A549 (cell line): Measurements from ENCODE around the gene ASMTL. TPM values are rescaled to one million over a fixed set of nuclear protein-coding genes. Genes with fewer than 3 reads are reported as not detected.

Experiments
- ATAC-seq, 2 experiments: fragments of 200-7000 bp in 1 of 2; fragments of >200 bp in 1 of 2; cut with Nextera tagmentation in 1 of 2; cut with Tn5 transposase in 1 of 2; 3 replicates each; pipeline versions ENCODE4 v1.8.0 to v1.9.1; 2018 to 2020; ENCODE audit warnings: mild to moderate bottlenecking in 1 of 2, moderate library complexity in 1 of 2
- CTCF ChIA-PET: fragments of 300-600 bp; sonication (Branson Sonifier 250); formaldehyde crosslinking; extraction: SDS; loops from one replicate; lab custom pipeline; 2021; ENCODE audit warnings: antibody characterized with exemption, inconsistent platforms; lab: Yijun Ruan, JAX
- POLR2A ChIA-PET: fragments of 350-600 bp; formaldehyde crosslinking; extraction: SDS; loops from one replicate; lab custom pipeline; 2021; ENCODE audit warnings: antibody characterized with exemption, inconsistent platforms; lab: Yijun Ruan, JAX
- DNase-seq, 2 experiments: peaks; one replicate each; pipeline versions ENCODE4 v3.0.0 to v3.0.0-alpha.2; 2011 to 2016; ENCODE audit warnings: low read depth in 1 of 2, low spot score in 1 of 2
- FAIRE-seq: peaks from 2 replicates; lab custom pipeline; 2011; peaks lifted over from hg19 to GRCh38; lab: Jason Lieb, UNC
- H3K27ac ChIP-seq, 2 experiments: fragments of >200 bp; sonication (Bioruptor Twin); formaldehyde crosslinking; 3 replicates each; pipeline ENCODE4 v1.5.1; 2016 to 2017
- H3K4me1 ChIP-seq: fragments of >200 bp; sonication (Bioruptor Twin); formaldehyde crosslinking; 3 replicates; pipeline ENCODE4 v1.6.1; 2016
- H3K4me2 ChIP-seq: fragments of >200 bp; sonication (Bioruptor Twin); formaldehyde crosslinking; 3 replicates; pipeline ENCODE4 v1.6.1; 2016
- H3K4me3 ChIP-seq: fragments of >200 bp; sonication (Bioruptor Twin); formaldehyde crosslinking; 3 replicates; pipeline ENCODE4 v1.5.1; 2016
- H3K9me3 ChIP-seq: fragments of >200 bp; sonication (Bioruptor Twin); formaldehyde crosslinking; 3 replicates; pipeline ENCODE4 v1.6.1; 2016
- ATOH8 ChIP-seq: fragments of 250-450 bp; sonication (Bioruptor Pico); IDR thresholded peaks from 2 replicates; pipeline ENCODE4 v1.5.0; 2020; ENCODE audit warnings: low read depth, mild to moderate bottlenecking, moderate library complexity
- BHLHE40 ChIP-seq: IDR thresholded peaks from 2 replicates; pipeline ENCODE4 v1.6.1; 2012; ENCODE audit warnings: low read depth, low read length, inconsistent platforms
- CBX2 ChIP-seq: fragments of 200-600 bp; sonication (generic); IDR thresholded peaks from 2 replicates; pipeline ENCODE4 v1.6.1; 2016; ENCODE audit warnings: low read depth, mild to moderate bottlenecking, borderline replicate concordance
- CBX8 ChIP-seq: fragments of 200-600 bp; sonication (generic); IDR thresholded peaks from 2 replicates; pipeline ENCODE4 v1.6.1; 2016
- CTCF ChIP-seq: fragments of >200 bp; sonication (Bioruptor Twin); formaldehyde crosslinking; IDR thresholded peaks from 3 replicates; pipeline ENCODE4 v1.5.1; 2016
- EHMT2 ChIP-seq: fragments of 200-600 bp; sonication (generic); IDR thresholded peaks from 2 replicates; pipeline ENCODE4 v1.6.1; 2016; ENCODE audit warnings: antibody characterized with exemption, low read depth, mild to moderate bottlenecking, moderate library complexity
- FOSB ChIP-seq: fragments of 250-450 bp; sonication (Bioruptor Pico); IDR thresholded peaks from 2 replicates; pipeline ENCODE4 v1.5.0; 2020; ENCODE audit warnings: mild to moderate bottlenecking, moderate library complexity
- FOXS1 ChIP-seq: fragments of 250-450 bp; sonication (Bioruptor Pico); IDR thresholded peaks from 2 replicates; pipeline ENCODE4 v1.5.0; 2020; ENCODE audit warnings: mild to moderate bottlenecking, moderate library complexity
- HEYL ChIP-seq: fragments of 250-450 bp; sonication (Bioruptor Pico); IDR thresholded peaks from 2 replicates; pipeline ENCODE4 v1.8.0; 2021; ENCODE audit warnings: mild to moderate bottlenecking, moderate library complexity
- HOXA7 ChIP-seq: fragments of 250-450 bp; sonication (Bioruptor Pico); IDR thresholded peaks from 2 replicates; pipeline ENCODE4 v1.5.0; 2020; ENCODE audit warnings: mild to moderate bottlenecking, moderate library complexity
- JUN ChIP-seq, 2 experiments: fragments of >200 bp; sonication (Bioruptor Twin); formaldehyde crosslinking; IDR thresholded peaks; 2 replicates in 1 of 2; 3 replicates in 1 of 2; pipeline ENCODE4 v1.6.1; 2016 to 2017
- JUNB ChIP-seq: fragments of >200 bp; sonication (Bioruptor Twin); formaldehyde crosslinking; IDR thresholded peaks from 2 replicates; pipeline ENCODE4 v1.6.1; 2016
- KDM5A ChIP-seq: fragments of 200-600 bp; sonication (generic); IDR thresholded peaks from 2 replicates; pipeline ENCODE4 v1.6.1; 2016; ENCODE audit warnings: antibody characterized with exemption, mild to moderate bottlenecking
- MAFK ChIP-seq: fragments of 450-650 bp; IDR thresholded peaks from 2 replicates; pipeline ENCODE4 v1.6.1; 2014; ENCODE audit not compliant: partially characterized antibody
- MAX ChIP-seq: IDR thresholded peaks from 2 replicates; pipeline ENCODE4 v1.6.1; 2012
- MYC ChIP-seq: IDR thresholded peaks from 2 replicates; pipeline ENCODE4 v1.6.1; 2012; ENCODE audit warnings: mild to moderate bottlenecking, inconsistent platforms, low read length, improper control_type of control experiment, borderline replicate concordance
- NFE2L2 ChIP-seq: fragments of 150-350 bp; conservative IDR thresholded peaks from 2 replicates; pipeline ENCODE4 v1.6.1; 2014; ENCODE audit warnings: low read length
- NR3C1 ChIP-seq: fragments of >200 bp; sonication (Bioruptor Twin); formaldehyde crosslinking; IDR thresholded peaks from 3 replicates; pipeline ENCODE4 v1.6.1; 2017
- POLR2A ChIP-seq: IDR thresholded peaks from 2 replicates; pipeline ENCODE4 v1.6.1; 2012; ENCODE audit warnings: mild to moderate bottlenecking, low read length
- POLR2AphosphoS2 ChIP-seq: conservative IDR thresholded peaks from 2 replicates; pipeline ENCODE4 v1.6.1; 2012; ENCODE audit warnings: low read length, improper control_type of control experiment, inconsistent platforms
- RARB ChIP-seq: fragments of 250-450 bp; sonication (Bioruptor Pico); IDR thresholded peaks from 2 replicates; pipeline ENCODE4 v1.8.0; 2021; ENCODE audit warnings: mild to moderate bottlenecking, moderate library complexity
- RCOR1 ChIP-seq: fragments of 150-350 bp; IDR thresholded peaks from 2 replicates; pipeline ENCODE4 v1.6.1; 2014; ENCODE audit warnings: antibody characterized with exemption, low read length, low read depth
- RFX5 ChIP-seq: fragments of 450-650 bp; IDR thresholded peaks from 2 replicates; pipeline ENCODE4 v1.7.1; 2014; ENCODE audit warnings: antibody characterized with exemption, mild to moderate bottlenecking, moderate library complexity
- SREBF2 ChIP-seq: fragments of 450-650 bp; IDR thresholded peaks from 2 replicates; pipeline ENCODE4 v1.6.1; 2014; ENCODE audit warnings: mild to moderate bottlenecking, moderate library complexity
- TFCP2L1 ChIP-seq: fragments of 250-450 bp; sonication (Bioruptor Pico); IDR thresholded peaks from 2 replicates; pipeline ENCODE4 v1.5.0; 2021; ENCODE audit warnings: mild to moderate bottlenecking
- ZFP36 ChIP-seq: fragments of 450-650 bp; IDR thresholded peaks from 2 replicates; pipeline ENCODE4 v1.6.1; 2014; ENCODE audit warnings: borderline replicate concordance; ENCODE audit not compliant: partially characterized antibody
- ZNF302 ChIP-seq: fragments of 250-450 bp; sonication (Bioruptor Pico); IDR thresholded peaks from 2 replicates; pipeline ENCODE4 v1.9.0; 2021; ENCODE audit warnings: inconsistent platforms, mild to moderate bottlenecking, moderate library complexity
- WGBS: methylation state at CpG from one replicate; pipeline ENCODE4 v1.1.6; 2017; ENCODE audit errors: missing lambda C conversion rate; 5-methylcytosine and 5-hydroxymethylcytosine counted together
- polyA plus RNA-seq, 4 experiments: library from polyadenylated mRNA; depleted of rRNA in 3 of 4; stranded (reverse); fragments of >200 nt; fragmentation: RNase III in 1 of 4; extraction: RNeasy Plus Mini Kit Qiagen cat#74134 plus additional on column Dnase treatment in 1 of 4; gene quantifications; 2 replicates in 3 of 4; 3 replicates in 1 of 4; pipeline ENCODE4 v1.2.3, GENCODE V29; 2011 to 2017

The ASMTL gene
- polyA plus RNA-seq, 2 of the 4 experiments (the other 2 are of a cell fraction): 12.3 to 15.4 TPM

GRCh38 chrX:1451251-1451660, 1.5 kb downstream of the ASMTL start:
- DNase-seq (no peak), ATAC-seq (no peak), FAIRE-seq (no peak)
- Histone ChIP-seq H3K4me3 (peak overlapping the region; percentile 99; the same call in 2 of the 3 replicates), H3K9me3 (peaks cover 9% of the 10 kb centered on the region; the same call in 2 of the 3 replicates), H3K4me2 (peak overlapping the region; percentile 100), H3K4me1 (peaks cover 13% of the 10 kb centered on the region; the same call in 2 of the 3 replicates), H3K27ac (peak overlapping the region in 1 of 2 experiments; percentile 91; a peak in 3 of 6 replicates)
- POLR2A ChIA-PET: no interaction called here
- TF ChIP-seq CTCF (no peak), SREBF2 (no peak), CBX8 (no peak), HEYL (CRISPR knock-in tag) (no peak), FOXS1 (CRISPR knock-in tag) (no peak), ATOH8 (CRISPR knock-in tag) (no peak), RCOR1 (no peak), NFE2L2 (no peak), KDM5A (no peak), JUNB (no peak), MAX (no peak), ZFP36 (no peak), CBX2 (no peak), MAFK (no peak), ZNF302 (no peak), JUN (IDR thresholded peaks at IDR 0.05) (no peak), EHMT2 (no peak), RFX5 (no peak), POLR2AphosphoS2 (no peak)
- 37% methylated on average over 4 of the region's 6 CpGs for WGBS
- CTCF ChIA-PET: no interaction called here

GRCh38 chrX:1450361-1451161, 2.1 kb downstream of the ASMTL start:
- TF ChIP-seq ZNF302 (no peak), MAX (no peak), HOXA7 (no peak), CBX2 (no peak), POLR2A (no peak), RCOR1 (no peak), SREBF2 (no peak), MAFK (no peak), ZFP36 (no peak), RARB (CRISPR knock-in tag) (no peak), NR3C1 (no peak), BHLHE40 (no peak), EHMT2 (no peak), FOSB (no peak), MYC (no peak), TFCP2L1 (CRISPR knock-in tag) (no peak)
- ChIA-PET POLR2A (no interaction called here), CTCF (no interaction called here)
- DNase-seq (no peak), FAIRE-seq (no peak), ATAC-seq (no peak)
- WGBS: 36% methylated on average over 6 of the region's 9 CpGs
- H3K9me3 ChIP-seq: peaks cover 9% of the 10 kb centered on the region; the same call in 2 of the 3 replicates
- H3K4me3 ChIP-seq: no peak overlapping the region
- H3K4me1 ChIP-seq: peaks cover 13% of the 10 kb centered on the region; the same call in 2 of the 3 replicates
- peak overlapping the region in 1 of 2 experiments; percentile 91; a peak in 1 of 6 replicates for H3K27ac ChIP-seq
- H3K4me2 ChIP-seq: peak overlapping the region; percentile 100; the same call in 1 of the 3 replicates
